Measurements from ENCODE around the gene BRIP1.
"Not testable (repeated sequence)": the region's sequence is repeated elsewhere in the genome, so short reads cannot be mapped to it uniquely, and the experiment has no call there.

Gene BRIP1

GRCh38 chr17:61831099-61831498 lies 32.2 kb downstream of the BRIP1 start:
- no peak for DNase-seq (ENCODE audit: low read depth in 2 of 3, low spot score in 1 of 3)

- no peak for DNase-seq (ENCODE audit: low read depth in 2 of 3, low spot score in 1 of 3)
Measured at GRCh38 chr17:61828694-61829093, 34.6 kb downstream of the BRIP1 start.

GRCh38 chr17:61827649-61828395 lies 35.5 kb downstream of the BRIP1 start:
- DNase-seq (ENCODE audit: low read depth in 2 of 3, low spot score in 1 of 3) = no peak

DNA sequence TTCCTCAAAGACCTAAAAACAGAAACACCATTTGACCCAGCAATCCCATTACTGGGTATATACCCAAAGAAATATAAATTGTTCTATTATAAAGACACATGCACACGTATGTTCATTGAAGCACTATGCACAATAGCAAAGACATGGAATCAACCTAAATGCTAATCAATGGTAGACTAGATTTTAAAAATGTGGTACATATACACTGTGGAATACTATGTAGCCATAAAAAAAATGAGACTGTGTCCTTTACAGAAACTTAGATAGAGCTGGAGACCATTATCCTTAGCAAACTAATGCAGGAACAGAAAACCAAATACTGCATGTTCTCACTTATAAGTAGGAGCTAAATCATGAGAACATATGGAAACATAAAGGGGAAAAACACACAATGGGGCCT lies 36.5 kb downstream of the BRIP1 start:
- DNase-seq (ENCODE audit: low read depth in 2 of 3, low spot score in 1 of 3) = not testable (repeated sequence)

DNA sequence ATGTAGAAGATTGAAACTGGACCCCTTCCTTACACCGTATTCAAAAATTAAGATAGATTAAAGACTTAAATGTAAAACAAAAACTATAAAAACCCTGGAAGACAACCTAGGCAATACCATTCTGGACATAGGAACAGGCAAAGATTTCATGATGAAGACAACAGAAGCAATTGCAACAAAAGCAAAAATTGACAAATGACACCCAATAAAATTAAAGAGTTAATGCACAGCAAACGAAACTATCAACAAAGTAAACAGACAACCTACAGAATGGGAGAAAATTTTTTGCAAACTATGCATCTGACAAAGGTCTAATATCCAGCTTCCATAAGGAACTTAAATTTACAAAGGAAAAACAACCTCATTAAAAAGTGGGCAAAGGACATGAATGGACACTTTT lies 37.1 kb downstream of the BRIP1 start:
- DNase-seq (ENCODE audit: low read depth in 2 of 3, low spot score in 1 of 3) = not testable (repeated sequence)

GRCh38 chr17:61825448-61826137 lies 37.7 kb downstream of the BRIP1 start:
- DNase-seq (ENCODE audit: low read depth in 2 of 3, low spot score in 1 of 3) = no peak

- no peak for DNase-seq (ENCODE audit: low read depth in 2 of 3, low spot score in 1 of 3)
Measured at GRCh38 chr17:61822326-61823285, 40.7 kb downstream of the BRIP1 start.

GRCh38 chr17:61821655-61822054 lies 41.7 kb downstream of the BRIP1 start:
- DNase-seq (ENCODE audit: low read depth in 2 of 3, low spot score in 1 of 3) = no peak

DNA sequence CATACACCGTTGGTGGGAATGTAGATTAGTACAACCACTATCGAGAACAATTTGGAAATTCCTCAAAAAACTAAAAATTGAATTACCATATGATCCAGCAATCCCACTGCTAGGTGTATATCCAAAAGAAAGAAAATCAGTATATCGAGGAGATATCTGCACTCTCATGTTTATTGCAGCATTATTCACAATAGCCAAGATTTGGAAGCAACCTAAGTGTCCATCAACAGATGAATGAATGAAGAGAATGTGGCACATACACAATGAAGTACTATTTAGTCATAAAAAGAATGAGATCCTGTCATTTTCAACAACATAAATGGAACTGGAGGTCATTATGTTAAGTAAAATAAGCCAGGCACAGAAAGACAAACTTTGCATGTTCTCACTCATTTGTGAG lies 44.1 kb downstream of the BRIP1 start:
- not testable (repeated sequence) for DNase-seq (ENCODE audit: low read depth in 2 of 3, low spot score in 1 of 3)

DNA sequence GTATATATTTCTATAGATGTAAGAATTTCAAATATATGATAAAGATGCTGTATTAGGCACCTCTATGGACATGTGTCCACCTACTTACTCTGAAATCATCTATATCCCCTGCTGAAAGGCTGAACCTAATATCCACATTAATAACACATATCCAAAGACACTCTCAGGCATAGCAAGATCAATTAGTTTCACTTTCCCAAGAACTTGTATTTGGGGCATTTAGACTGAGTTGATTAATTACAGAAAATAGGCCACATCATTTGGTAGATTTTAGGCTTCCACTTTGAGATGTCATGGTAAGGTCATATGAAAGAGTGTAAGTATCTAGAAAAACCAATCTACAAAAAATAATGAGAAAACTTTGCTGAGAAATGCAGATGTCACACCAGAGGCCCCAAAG lies 45.1 kb downstream of the BRIP1 start:
- no peak for DNase-seq (ENCODE audit: low read depth in 2 of 3, low spot score in 1 of 3)

DNA sequence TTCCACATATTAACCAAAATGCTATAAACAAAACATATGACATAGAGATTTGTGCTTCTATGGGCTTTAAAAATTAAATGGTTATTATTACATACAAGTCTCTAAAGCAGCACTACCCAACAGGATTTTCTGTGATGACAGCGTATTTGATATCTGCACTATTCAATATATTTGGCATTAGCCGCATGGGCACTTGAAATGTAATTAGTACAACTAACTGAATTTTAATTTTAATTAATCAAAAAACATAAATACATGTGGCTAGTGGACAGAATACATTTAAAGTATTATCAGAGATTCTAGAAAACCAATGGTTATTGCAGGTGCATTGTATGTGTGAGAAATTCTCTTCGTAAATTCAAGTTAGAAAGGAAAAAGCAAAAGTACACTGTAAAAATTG lies 45.9 kb downstream of the BRIP1 start:
- no peak for DNase-seq (ENCODE audit: low read depth in 2 of 3, low spot score in 1 of 3)

GRCh38 chr17:61816538-61816937 lies 46.8 kb downstream of the BRIP1 start:
- DNase-seq (ENCODE audit: low read depth in 2 of 3, low spot score in 1 of 3) = no peak

- no peak for DNase-seq (ENCODE audit: low read depth in 2 of 3, low spot score in 1 of 3)
Measured at GRCh38 chr17:61815863-61816503, 47.3 kb downstream of the BRIP1 start.

DNA sequence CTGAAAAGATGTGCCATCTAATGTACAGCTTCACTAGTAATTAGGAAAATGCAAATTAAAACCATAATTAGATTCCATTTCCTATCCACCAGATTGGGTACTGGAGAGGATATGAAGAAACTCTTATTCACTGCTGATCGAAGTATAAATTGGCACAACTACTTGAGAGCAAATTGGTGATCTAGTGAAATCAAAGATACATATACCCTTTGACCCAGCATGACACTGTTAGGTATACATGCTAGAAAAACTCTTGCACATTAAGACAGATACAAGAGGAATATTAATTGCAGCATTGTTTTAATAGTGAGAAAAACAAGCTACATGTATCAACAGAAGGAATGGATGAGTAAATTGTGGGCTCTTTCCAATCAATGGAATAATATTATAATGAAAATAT lies 48.8 kb downstream of the BRIP1 start:
- no peak for DNase-seq (ENCODE audit: low read depth in 2 of 3, low spot score in 1 of 3)

- no peak for DNase-seq (ENCODE audit: low read depth in 2 of 3, low spot score in 1 of 3)
Measured at GRCh38 chr17:61813211-61813610, 50.1 kb downstream of the BRIP1 start.

DNA sequence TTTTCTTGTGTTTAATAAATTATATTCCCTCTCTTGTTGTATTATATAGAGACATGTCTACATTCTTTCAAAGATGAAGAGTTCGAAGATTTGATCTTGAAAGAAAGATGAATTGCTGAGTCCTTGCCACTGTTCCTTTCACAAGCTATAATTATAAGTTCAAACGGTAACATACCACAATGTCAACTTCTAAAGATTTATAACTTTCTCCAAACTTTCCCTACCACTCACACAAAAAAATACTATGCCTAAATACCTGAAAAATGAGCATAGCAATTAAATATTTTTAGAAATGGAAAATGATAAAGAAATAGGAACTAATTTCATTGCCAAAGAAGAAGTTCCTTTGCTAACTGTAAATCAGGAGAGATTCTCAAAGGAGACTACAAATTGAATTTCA lies 50.6 kb downstream of the BRIP1 start:
- no peak for DNase-seq (ENCODE audit: low read depth in 2 of 3, low spot score in 1 of 3)

- DNase-seq (ENCODE audit: low read depth in 2 of 3, low spot score in 1 of 3) = no peak
Measured at GRCh38 chr17:61809816-61810392, 53.4 kb downstream of the BRIP1 start.

GRCh38 chr17:61808442-61808841 lies 54.9 kb downstream of the BRIP1 start:
- no peak for DNase-seq (ENCODE audit: low read depth in 2 of 3, low spot score in 1 of 3)

GRCh38 chr17:61806936-61807335 lies 56.4 kb downstream of the BRIP1 start:
- DNase-seq (ENCODE audit: low read depth in 2 of 3, low spot score in 1 of 3) = no peak

- DNase-seq (ENCODE audit: low read depth in 2 of 3, low spot score in 1 of 3) = no peak
Measured at GRCh38 chr17:61806081-61806828, 57.1 kb downstream of the BRIP1 start.
